ENCODE measurements around the gene KRT5.

Gene KRT5

DNA sequence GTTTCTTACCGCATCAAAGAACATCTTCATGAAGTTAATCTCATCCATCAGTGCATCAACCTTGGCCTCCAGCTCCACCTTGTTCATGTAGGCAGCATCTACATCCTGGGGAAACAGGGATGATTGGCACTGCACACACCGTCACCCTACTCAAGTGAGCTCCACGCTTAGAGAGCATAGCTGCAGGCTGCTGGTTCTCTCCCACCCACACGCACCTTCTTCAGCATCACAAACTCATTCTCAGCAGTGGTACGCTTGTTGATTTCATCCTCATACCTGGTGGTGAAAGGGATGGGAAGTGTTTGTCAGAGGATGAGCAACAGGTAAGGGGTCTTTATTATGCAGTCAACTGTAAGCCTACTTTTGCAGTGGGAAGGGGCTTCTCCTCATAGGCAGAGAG is 2.3 kb downstream of the KRT5 start:
- no peak overlapping the region for H3K4me3 ChIP-seq (replicated peaks; ENCODE audit: low read depth, low read length)
- TF ChIP-seq, protein P1, sequence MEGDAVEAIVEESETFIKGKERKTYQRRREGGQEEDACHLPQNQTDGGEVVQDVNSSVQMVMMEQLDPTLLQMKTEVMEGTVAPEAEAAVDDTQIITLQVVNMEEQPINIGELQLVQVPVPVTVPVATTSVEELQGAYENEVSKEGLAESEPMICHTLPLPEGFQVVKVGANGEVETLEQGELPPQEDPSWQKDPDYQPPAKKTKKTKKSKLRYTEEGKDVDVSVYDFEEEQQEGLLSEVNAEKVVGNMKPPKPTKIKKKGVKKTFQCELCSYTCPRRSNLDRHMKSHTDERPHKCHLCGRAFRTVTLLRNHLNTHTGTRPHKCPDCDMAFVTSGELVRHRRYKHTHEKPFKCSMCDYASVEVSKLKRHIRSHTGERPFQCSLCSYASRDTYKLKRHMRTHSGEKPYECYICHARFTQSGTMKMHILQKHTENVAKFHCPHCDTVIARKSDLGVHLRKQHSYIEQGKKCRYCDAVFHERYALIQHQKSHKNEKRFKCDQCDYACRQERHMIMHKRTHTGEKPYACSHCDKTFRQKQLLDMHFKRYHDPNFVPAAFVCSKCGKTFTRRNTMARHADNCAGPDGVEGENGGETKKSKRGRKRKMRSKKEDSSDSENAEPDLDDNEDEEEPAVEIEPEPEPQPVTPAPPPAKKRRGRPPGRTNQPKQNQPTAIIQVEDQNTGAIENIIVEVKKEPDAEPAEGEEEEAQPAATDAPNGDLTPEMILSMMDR (IDR thresholded peaks at IDR 0.05; ENCODE audit: low read depth, low read length, missing control alignments) = no peak
- DNase-seq (ENCODE audit: extremely low read depth, low read depth) = no peak

DNA sequence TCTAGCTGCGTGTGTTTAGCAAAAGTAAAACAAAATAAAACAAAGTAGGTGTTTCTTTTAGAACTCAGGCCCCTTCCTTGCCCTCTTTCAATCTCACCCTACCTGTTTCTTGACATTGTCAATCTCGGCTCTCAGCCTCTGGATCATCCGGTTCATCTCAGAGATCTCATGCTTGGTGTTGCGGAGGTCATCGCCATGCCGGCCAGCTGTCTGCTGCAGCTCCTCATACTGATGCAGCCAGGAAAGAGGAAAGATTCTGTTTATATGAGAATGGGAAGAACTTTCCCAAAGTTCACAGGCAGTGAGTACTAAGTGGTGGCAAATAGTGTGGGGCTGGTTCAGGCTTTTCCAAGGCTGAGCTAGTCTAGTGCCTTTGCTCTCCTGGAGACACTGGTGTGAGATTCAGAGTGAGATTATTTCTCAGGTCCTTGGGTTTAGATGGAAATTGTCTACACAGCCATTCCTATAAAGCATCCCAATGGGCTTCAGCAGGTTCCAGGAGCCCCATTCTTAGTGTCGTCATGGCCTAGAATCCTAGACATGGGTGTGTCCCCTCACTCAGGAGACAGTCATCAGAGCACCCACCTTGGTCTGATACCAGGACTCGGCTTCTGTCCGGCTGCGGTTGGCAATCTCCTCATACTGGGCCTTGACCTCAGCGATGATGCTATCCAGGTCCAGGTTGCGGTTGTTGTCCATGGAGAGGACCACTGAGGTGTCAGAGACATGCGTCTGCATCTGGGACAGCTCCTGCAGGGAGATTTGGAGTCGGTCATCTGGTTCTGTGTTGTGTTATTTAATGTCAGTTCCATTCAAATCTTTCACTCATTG is 3.0 kb downstream of the KRT5 start:
- DNase-seq (ENCODE audit: extremely low read depth, low read depth) = no peak
- TF ChIP-seq, protein P1 (IDR thresholded peaks at IDR 0.05; ENCODE audit: low read depth, low read length, missing control alignments) = no peak

DNA sequence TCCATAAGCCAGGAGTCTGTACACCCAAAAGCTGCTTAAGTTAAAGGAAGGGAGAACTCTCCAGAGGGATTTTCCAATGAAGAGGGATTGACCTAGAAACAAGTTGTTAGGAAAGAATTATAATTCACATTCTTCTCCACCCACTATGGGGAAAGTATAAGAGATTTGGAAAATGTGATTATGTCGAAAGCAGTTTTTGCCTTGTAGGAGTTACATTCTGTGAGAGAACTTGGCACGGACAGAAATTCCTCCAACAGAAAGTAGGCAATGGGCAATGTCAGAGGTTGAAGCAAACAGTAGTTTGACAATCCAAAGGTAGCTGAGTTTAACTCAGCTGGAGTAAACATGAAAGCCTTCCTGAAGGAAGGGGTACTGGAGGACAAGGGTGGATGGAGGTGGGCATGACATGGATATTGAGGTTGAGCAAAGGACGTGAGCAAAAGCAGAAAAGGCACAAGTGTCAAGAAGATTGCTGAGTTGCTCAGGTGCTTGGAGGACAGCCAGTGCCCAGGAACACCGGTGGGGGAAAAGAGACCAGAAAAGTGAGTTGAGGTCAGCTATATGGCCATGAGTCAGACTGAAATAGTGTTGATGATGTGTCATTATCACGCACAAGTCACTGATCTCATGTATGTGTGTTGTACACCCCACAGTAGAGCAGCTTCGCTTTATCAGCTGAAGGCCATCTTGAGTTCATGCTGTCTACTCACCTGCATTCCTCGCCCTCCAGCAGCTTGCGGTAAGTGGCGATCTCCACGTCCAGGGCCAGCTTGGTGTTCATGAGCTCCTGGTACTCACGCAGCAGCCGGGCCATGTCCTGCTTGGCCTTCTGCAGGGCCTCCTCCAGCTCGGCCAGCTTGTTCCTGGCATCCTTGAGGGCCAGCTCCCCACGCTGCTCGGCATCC is 4.0 kb downstream of the KRT5 start:
- TF ChIP-seq, protein P1 (IDR thresholded peaks at IDR 0.05; ENCODE audit: low read depth, low read length, missing control alignments) = no peak
- no peak overlapping the region for H3K4me3 ChIP-seq (replicated peaks; ENCODE audit: low read depth, low read length)
- DNase-seq (ENCODE audit: extremely low read depth, low read depth) = no peak

More for the DNA sequence above, 3.0 kb downstream of the KRT5 start:
- H3K4me3 ChIP-seq (replicated peaks; ENCODE audit: low read depth, low read length) = no peak overlapping the region

DNA sequence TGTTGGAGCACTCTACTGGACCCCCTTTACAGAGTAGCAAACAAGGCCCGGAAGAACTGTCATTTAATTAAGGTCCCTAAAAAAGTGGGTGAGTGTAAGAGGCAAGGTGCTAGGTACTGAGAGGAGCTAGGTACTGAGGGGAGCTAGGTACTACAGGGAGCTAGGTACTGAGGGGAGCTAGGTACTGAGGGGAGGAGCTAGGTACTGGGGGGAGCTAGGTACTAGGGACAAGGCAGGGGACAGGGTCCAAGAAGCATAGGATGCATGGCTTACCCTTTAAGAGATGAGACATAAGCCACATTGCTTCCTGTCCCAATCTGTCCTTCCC is 4.9 kb downstream of the KRT5 start:
- TF ChIP-seq, protein P1 (IDR thresholded peaks at IDR 0.05; ENCODE audit: low read depth, low read length, missing control alignments) = no peak
- no peak for DNase-seq (ENCODE audit: extremely low read depth, low read depth)
- H3K4me3 ChIP-seq (replicated peaks; ENCODE audit: low read depth, low read length) = no peak overlapping the region

DNA sequence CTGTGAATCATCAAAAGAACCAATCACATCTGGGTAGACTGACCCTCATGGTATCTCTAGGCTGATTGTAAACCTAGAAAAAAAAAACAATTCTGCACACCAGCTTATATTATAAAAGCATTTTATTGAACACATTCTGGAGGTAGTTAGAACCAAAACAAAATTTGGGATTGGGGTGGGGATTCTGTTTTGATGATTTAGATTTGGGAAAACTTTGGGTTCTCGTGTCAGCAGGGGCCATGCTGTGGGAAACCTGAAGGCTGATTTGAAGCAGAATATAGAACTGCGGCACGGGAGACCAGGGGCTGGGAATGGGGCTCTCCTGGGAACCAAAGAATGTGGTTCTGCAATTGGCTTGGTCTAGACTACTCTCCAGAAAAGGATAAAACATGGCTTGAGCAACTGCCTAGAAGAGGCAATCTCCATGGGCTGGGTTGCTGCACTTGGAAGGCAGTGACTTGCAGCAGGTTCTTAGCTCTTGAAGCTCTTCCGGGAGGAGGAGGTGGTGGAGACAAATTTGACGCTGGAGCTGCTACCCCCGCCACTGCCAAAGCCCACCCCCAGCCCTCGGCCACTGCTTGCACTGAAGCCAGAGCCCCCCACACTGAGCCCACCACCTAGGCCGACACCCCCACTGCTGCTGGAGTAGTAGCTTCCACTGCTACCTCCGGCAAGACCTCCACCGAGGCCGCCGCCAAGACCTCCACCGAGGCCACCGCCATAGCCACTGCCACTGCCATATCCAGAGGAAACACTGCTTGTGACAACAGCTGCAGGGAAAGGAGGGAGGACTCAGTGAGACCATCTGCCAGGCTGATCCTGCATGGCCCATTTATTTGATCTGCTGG is 5.5 kb downstream of the KRT5 start:
- no peak for DNase-seq (ENCODE audit: extremely low read depth, low read depth)
- H3K4me3 ChIP-seq (replicated peaks; ENCODE audit: low read depth, low read length) = no peak overlapping the region
- TF ChIP-seq, protein P1 (IDR thresholded peaks at IDR 0.05; ENCODE audit: low read depth, low read length, missing control alignments) = no peak

DNA sequence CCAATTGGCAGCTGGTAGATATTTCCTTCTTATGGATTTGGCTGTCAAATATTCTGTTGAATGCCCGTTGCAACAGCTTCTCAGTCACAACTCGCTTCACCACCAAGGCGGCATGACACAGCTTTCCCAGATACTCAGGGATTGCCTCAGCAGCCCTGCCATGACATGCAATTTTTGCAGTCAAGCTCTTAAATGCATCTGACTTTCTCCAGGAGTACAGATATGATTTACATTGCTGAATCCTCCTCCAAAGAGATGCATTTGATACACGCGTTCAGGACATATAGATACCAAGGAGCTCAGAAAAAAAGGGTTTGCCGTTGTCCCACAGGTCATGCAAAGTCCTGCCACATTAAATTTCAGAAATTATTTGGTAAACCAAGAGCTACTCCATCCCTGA is 6.5 kb downstream of the KRT5 start:
- no peak overlapping the region for H3K4me3 ChIP-seq (replicated peaks; ENCODE audit: low read depth, low read length)
- TF ChIP-seq, protein P1 (IDR thresholded peaks at IDR 0.05; ENCODE audit: low read depth, low read length, missing control alignments) = no peak
- no peak for DNase-seq (ENCODE audit: extremely low read depth, low read depth)
